Activated B cell treated with CpG ODN at 0.5 μM for 24 hours (primary cell): Measurements from ENCODE around the gene FRMD5. TPM values are rescaled to one million over a fixed set of nuclear protein-coding genes. Genes with fewer than 3 reads are reported as not detected.

Source experiments
- ATAC-seq: fragments of 200-7000 bp; cut with Tn5 transposase; one replicate; pipeline ENCODE4 v1.10.0; 2021; ENCODE audit warnings: low read depth, mild to moderate bottlenecking, moderate library complexity
- CTCF ChIA-PET: fragments of 350-600 bp; sonication (Branson Sonifier 250); formaldehyde crosslinking; loops from one replicate; lab custom pipeline; 2021; ENCODE audit warnings: antibody characterized with exemption; lab: Charles Lee
- POLR2A ChIA-PET: fragments of 350-600 bp; sonication (Branson Sonifier 250); formaldehyde crosslinking; loops from one replicate; lab custom pipeline; 2021; ENCODE audit warnings: antibody characterized with exemption; lab: Charles Lee
- DNase-seq: peaks from one replicate; pipeline ENCODE4 v3.0.0; 2022
- H3K27ac Mint-ChIP-seq: one replicate; pipeline ENCODE4 v1.8.0; 2020; ENCODE audit warnings: mixed read lengths
- H3K27me3 Mint-ChIP-seq: one replicate; pipeline ENCODE4 v1.8.0; 2021; ENCODE audit warnings: mixed read lengths
- H3K36me3 Mint-ChIP-seq: one replicate; pipeline ENCODE4 v1.8.0; 2021; ENCODE audit warnings: low read depth, mixed read lengths
- H3K4me1 Mint-ChIP-seq: one replicate; pipeline ENCODE4 v1.8.0; 2021; ENCODE audit warnings: mixed read lengths
- H3K4me3 Mint-ChIP-seq: one replicate; pipeline ENCODE4 v1.8.0; 2020; ENCODE audit warnings: mild to moderate bottlenecking, mixed read lengths
- H3K9me3 Mint-ChIP-seq: one replicate; pipeline ENCODE4 v1.8.0; 2020; ENCODE audit warnings: mixed read lengths
- intact Hi-C: fragments of 100-400 bp; cut with micrococcal nuclease; formaldehyde crosslinking; loops from one replicate; pipeline ENCODE4 v1.15.1; 2024
- total RNA-seq: library from RNA; stranded (reverse); gene quantifications from 2 replicates; pipeline ENCODE4 v1.2.3, GENCODE V29; 2022
- TF ChIP-seq, protein P1 (sequence below): fragments of 200-600 bp; IDR thresholded peaks from one replicate; pipeline ENCODE4 v1.8.0; 2022; ENCODE audit warnings: antibody characterized with exemption, mild to moderate bottlenecking

FRMD5 gene
- total RNA-seq, 1 donor from 2014 or later: 0.53 TPM

DNA sequence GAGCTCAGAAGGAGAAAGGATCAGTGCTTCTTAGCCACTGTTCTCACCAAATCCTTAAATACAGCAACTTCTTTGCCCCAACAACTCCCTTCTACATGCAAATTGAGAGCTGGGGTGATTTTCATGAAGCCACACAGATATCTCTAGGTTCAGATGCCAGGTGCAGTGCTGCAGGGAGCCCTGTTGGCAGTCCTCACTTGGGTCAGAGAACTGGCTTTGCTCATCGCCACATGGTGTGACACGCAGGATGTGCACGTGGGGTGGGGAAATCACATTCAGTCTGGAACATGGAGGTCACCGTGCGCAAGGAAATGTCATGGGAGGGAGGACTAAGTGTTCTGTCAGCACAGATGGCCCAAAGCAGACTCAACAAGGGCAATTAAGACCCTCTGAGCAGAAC lies 264.5 kb downstream of the FRMD5 start:
- Mint-ChIP-seq H3K4me1 (peaks cover 11% of the 10 kb centered on the region), H3K36me3 (no peaks in the 10 kb centered on the region), H3K27ac (peak overlapping the region; percentile 69), H3K27me3 (peaks cover 11% of the 10 kb centered on the region), H3K9me3 (no peaks in the 10 kb centered on the region), H3K4me3 (no peak overlapping the region)
- peak; percentile 57 for ATAC-seq
- ChIA-PET POLR2A (no interaction called here), CTCF (no interaction called here)
- intact Hi-C loops: no loop called here
- no peak for DNase-seq
- TF ChIP-seq, protein P1, sequence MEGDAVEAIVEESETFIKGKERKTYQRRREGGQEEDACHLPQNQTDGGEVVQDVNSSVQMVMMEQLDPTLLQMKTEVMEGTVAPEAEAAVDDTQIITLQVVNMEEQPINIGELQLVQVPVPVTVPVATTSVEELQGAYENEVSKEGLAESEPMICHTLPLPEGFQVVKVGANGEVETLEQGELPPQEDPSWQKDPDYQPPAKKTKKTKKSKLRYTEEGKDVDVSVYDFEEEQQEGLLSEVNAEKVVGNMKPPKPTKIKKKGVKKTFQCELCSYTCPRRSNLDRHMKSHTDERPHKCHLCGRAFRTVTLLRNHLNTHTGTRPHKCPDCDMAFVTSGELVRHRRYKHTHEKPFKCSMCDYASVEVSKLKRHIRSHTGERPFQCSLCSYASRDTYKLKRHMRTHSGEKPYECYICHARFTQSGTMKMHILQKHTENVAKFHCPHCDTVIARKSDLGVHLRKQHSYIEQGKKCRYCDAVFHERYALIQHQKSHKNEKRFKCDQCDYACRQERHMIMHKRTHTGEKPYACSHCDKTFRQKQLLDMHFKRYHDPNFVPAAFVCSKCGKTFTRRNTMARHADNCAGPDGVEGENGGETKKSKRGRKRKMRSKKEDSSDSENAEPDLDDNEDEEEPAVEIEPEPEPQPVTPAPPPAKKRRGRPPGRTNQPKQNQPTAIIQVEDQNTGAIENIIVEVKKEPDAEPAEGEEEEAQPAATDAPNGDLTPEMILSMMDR: no peak

DNA sequence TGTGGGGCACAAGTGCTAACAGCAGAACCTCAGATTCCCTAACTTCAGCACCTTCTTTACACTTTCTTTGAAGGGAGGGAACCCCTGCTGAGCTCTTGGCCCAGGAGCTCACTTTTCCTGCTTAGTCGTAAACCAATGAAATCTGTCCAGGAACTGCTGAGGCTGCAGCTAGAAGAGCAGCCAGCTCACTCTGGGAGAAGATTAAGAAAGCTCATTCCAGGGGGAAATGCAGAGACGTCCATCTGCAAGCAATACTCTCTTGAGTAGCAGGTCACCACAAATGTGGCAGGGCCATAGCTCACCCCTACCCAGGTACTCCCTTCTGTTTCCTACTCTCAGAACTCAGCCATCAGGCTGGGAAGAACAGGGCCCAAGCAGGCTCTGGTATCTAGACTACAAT lies 265.0 kb downstream of the FRMD5 start:
- no peak overlapping the region for H3K4me3 Mint-ChIP-seq
- POLR2A ChIA-PET: no interaction called here
- intact Hi-C loops: no loop called here
- peaks cover 11% of the 10 kb centered on the region for H3K4me1 Mint-ChIP-seq
- TF ChIP-seq, protein P1: no peak
- no peaks in the 10 kb centered on the region for H3K36me3 Mint-ChIP-seq
- peaks cover 11% of the 10 kb centered on the region for H3K27me3 Mint-ChIP-seq
- ATAC-seq (no peak), DNase-seq (no peak)
- H3K27ac Mint-ChIP-seq: peak overlapping the region; percentile 69
- H3K9me3 Mint-ChIP-seq: no peaks in the 10 kb centered on the region
- CTCF ChIA-PET: no interaction called here

DNA sequence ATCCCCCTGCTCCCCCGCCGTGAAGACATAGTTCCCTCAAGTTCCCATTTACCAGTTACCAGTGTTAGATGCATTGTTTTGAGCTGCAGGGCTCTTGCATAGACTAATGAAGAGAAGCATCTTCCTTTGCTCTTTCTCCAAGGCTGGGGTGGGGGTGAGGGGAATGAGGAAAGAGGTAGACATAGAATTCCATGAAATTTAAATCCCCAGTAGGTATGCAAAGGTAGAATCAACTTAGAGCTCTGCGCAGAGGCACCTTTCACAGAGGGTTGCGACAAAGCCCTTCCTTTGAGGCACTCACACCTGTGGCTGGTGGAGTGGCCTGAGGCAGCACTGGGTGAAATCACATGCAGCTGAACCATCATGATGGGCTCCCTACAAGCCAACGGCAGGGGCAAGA lies 266.9 kb downstream of the FRMD5 start:
- Mint-ChIP-seq H3K27me3 (no peaks in the 10 kb centered on the region), H3K27ac (no peak overlapping the region), H3K36me3 (no peaks in the 10 kb centered on the region), H3K9me3 (no peaks in the 10 kb centered on the region), H3K4me1 (peaks cover 11% of the 10 kb centered on the region), H3K4me3 (no peak overlapping the region)
- intact Hi-C loops: no loop called here
- CTCF ChIA-PET: no interaction called here
- no peak for ATAC-seq
- TF ChIP-seq, protein P1: no peak
- POLR2A ChIA-PET: no interaction called here
- DNase-seq: no peak

DNA sequence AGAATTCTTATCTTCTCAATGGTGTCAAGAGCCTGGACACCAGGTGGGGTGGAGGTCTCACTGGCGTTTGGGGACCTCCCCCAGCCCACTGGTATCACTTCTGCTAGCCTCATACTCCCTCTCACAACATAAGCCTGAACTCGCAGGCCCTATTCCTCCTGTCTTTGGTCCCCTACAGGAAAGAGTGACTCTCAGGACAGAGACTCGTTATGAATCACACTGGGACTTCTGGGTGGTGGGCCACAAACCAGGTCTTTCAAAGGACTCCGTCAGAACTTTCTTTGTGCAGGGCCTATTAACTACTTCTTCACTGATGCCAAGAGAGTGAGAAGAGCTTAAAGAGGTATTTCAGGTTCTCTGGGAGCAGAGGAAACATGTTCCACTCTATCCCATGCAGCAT lies 267.9 kb downstream of the FRMD5 start:
- Mint-ChIP-seq H3K27ac (no peak overlapping the region), H3K4me1 (peaks cover 11% of the 10 kb centered on the region), H3K9me3 (no peaks in the 10 kb centered on the region), H3K4me3 (no peak overlapping the region), H3K36me3 (no peaks in the 10 kb centered on the region), H3K27me3 (no peaks in the 10 kb centered on the region)
- CTCF ChIA-PET: no interaction called here
- TF ChIP-seq, protein P1: no peak
- DNase-seq: no peak
- POLR2A ChIA-PET: no interaction called here
- ATAC-seq: no peak
- intact Hi-C loops: no loop called here

DNA sequence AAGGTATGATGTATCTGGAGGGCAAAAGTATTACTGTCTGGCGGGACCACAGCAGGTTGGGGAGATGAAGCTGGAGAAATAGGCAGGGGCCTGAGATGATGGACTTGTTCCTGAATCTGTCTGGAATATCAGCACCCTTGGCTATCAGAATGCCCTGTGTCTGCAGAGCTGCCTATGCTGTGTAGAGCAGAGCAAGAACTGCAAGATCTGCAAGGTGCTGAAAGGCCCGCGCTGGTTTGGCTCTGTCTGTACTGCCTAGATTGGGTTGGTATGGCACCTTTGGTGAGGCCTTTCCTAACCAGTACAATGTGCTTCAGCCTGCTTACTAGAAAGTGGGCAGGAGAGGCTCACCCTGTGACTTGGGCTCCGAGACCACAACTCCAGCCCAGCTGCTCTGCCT lies 271.5 kb downstream of the FRMD5 start:
- no peak overlapping the region for H3K27ac Mint-ChIP-seq
- POLR2A ChIA-PET: no interaction called here
- H3K4me1 Mint-ChIP-seq: no peaks in the 10 kb centered on the region
- TF ChIP-seq, protein P1: no peak
- no peaks in the 10 kb centered on the region for H3K9me3 Mint-ChIP-seq
- H3K4me3 Mint-ChIP-seq: no peak overlapping the region
- H3K36me3 Mint-ChIP-seq: no peaks in the 10 kb centered on the region
- intact Hi-C loops: no loop called here
- DNase-seq (no peak), ATAC-seq (no peak)
- CTCF ChIA-PET: no interaction called here
- no peaks in the 10 kb centered on the region for H3K27me3 Mint-ChIP-seq
